OCI-LY3 (cell line): ENCODE results near the gene SMPX.

Experiments used
- H2AFZ ChIP-seq: fragments of 200-600, 300-600 bp; shearing (Covaris generic); 2 replicates; pipeline ENCODE4 v1.6.0; 2014; ENCODE audit warnings: antibody characterized with exemption, low read depth, low read length
- H3K27ac ChIP-seq: fragments of 200-600, 300-600 bp; sonication (generic); 2 replicates; pipeline ENCODE4 v1.5.1; 2014; ENCODE audit warnings: mild to moderate bottlenecking, low read length, moderate library complexity, mixed read lengths
- H3K27me3 ChIP-seq: fragments of 200-600, 300-600 bp; sonication (generic); 2 replicates; pipeline ENCODE4 v1.6.1; 2014; ENCODE audit warnings: low read depth, low read length, mixed read lengths
- H3K36me3 ChIP-seq: fragments of 200-600, 300-600 bp; sonication (generic); replicated peaks from 2 replicates; pipeline ENCODE3; 2014; ENCODE audit warnings: low read depth, low read length, mixed read lengths
- H3K4me1 ChIP-seq: fragments of 300-600, 200-600 bp; sonication (generic); 2 replicates; pipeline ENCODE4 v1.6.1; 2014; ENCODE audit warnings: low read length, mixed read lengths
- H3K4me2 ChIP-seq: fragments of 200-600, 300-600 bp; sonication (generic); 2 replicates; pipeline ENCODE4 v1.6.1; 2014; ENCODE audit warnings: low read length, mixed read lengths
- H3K4me3 ChIP-seq: fragments of 300-600, 200-600 bp; sonication (generic); 2 replicates; pipeline ENCODE4 v1.5.1; 2014; ENCODE audit warnings: antibody characterized with exemption, mild to moderate bottlenecking, low read length, moderate library complexity
- H3K79me2 ChIP-seq: fragments of 300-600, 200-600 bp; shearing (Covaris generic); 2 replicates; pipeline ENCODE4 v1.6.1; 2014; ENCODE audit warnings: mild to moderate bottlenecking, low read length, mixed read lengths
- H3K9ac ChIP-seq: fragments of 300-600, 200-600 bp; shearing (Covaris generic); 2 replicates; pipeline ENCODE4 v1.6.0; 2014; ENCODE audit warnings: mild to moderate bottlenecking, low read length, moderate library complexity
- H3K9me3 ChIP-seq: fragments of 200-600, 300-600 bp; shearing (Covaris generic); 2 replicates; pipeline ENCODE4 v1.6.1; 2014; ENCODE audit warnings: low read length, mixed read lengths; ENCODE audit not compliant: insufficient read depth
- H4K20me1 ChIP-seq: fragments of 200-600, 300-600 bp; sonication (generic); 2 replicates; pipeline ENCODE4 v1.6.1; 2016; ENCODE audit warnings: low read length, mixed read lengths; ENCODE audit not compliant: insufficient read depth
- EZH2phosphoT487 ChIP-seq: fragments of 200-600 bp; shearing (Covaris generic); IDR thresholded peaks from 2 replicates; pipeline ENCODE4 v1.6.1; 2018; ENCODE audit warnings: antibody characterized with exemption, mixed run types, low read depth
- TF ChIP-seq, protein P1 (sequence below): fragments of 200-600, 300-600 bp; sonication (generic); IDR thresholded peaks from 2 replicates; pipeline ENCODE4 v1.5.1; 2014; ENCODE audit warnings: antibody characterized with exemption, low read length, low read depth

SMPX gene

DNA sequence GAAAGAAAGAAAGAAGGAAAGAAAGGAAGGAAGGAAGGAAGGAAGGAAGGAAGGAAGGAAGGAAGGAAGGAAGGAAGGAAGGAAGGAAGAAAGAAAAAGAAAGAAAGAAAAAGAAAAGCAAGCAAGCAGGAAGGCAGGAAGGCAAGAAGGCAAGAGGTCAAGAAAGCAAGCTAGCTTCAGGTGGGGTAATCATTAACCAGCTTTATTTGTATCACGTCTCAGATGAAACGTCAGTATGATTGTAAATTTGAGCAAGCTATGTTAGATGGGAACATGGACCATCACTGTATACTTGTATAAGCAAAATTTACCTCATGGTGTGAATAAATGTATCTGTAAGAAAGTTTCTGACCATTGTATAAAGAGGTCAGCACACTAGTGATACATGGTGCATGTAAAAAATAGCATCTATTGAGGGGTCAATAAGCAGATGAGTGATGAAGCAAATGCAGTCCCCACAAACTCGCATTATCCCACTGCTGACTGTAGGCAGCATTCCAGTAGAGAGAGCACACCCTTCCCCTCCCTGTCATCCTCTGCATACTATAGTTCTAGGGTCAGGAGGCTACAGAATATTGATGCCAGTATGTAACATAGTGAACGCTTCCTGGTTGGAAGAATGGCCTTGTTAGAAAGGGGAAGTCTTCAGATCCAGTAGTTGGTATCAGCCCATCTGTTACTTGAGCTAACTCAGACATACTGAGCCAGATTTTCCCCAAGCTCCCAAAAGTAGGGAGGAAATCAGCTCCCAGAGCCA, 83.3 kb downstream of the SMPX start:
- Histone ChIP-seq H2AFZ (no peak overlapping the region), H3K27ac (no peak overlapping the region), H3K9ac (no peak overlapping the region), H3K9me3 (no peaks in the 10 kb centered on the region), H4K20me1 (no peaks in the 10 kb centered on the region), H3K4me3 (no peak overlapping the region), H3K36me3 (no peaks in the 10 kb centered on the region), H3K79me2 (no peaks in the 10 kb centered on the region), H3K4me2 (no peak overlapping the region), H3K4me1 (no peaks in the 10 kb centered on the region), H3K27me3 (no peaks in the 10 kb centered on the region)
- TF ChIP-seq, protein P1, sequence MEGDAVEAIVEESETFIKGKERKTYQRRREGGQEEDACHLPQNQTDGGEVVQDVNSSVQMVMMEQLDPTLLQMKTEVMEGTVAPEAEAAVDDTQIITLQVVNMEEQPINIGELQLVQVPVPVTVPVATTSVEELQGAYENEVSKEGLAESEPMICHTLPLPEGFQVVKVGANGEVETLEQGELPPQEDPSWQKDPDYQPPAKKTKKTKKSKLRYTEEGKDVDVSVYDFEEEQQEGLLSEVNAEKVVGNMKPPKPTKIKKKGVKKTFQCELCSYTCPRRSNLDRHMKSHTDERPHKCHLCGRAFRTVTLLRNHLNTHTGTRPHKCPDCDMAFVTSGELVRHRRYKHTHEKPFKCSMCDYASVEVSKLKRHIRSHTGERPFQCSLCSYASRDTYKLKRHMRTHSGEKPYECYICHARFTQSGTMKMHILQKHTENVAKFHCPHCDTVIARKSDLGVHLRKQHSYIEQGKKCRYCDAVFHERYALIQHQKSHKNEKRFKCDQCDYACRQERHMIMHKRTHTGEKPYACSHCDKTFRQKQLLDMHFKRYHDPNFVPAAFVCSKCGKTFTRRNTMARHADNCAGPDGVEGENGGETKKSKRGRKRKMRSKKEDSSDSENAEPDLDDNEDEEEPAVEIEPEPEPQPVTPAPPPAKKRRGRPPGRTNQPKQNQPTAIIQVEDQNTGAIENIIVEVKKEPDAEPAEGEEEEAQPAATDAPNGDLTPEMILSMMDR, result no peak
- TF ChIP-seq EZH2phosphoT487, result no peak

DNA sequence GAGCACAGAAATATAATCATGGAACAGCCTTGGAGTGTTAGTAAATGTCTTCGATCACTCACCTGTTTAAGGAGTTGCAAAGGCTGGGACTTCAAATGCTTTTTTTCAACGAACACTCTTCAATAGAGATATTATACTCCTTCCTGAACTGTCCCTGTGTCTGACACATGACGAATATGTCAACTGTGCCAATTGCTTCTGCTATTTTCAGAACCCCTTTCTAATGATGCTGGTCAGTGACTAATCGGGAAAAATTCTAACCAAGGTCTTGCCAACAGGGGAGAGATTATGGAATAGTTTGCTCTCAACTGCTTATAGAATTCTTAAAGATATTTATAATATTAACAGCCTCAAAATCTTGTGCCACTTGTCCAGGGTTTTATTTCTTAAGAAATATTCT, 91.2 kb downstream of the SMPX start:
- H3K27me3 ChIP-seq, result no peaks in the 10 kb centered on the region
- H3K9me3 ChIP-seq, result no peaks in the 10 kb centered on the region
- no peak overlapping the region for H2AFZ ChIP-seq
- no peaks in the 10 kb centered on the region for H4K20me1 ChIP-seq
- TF ChIP-seq EZH2phosphoT487, result no peak
- TF ChIP-seq, protein P1, result no peak
- no peak overlapping the region for H3K4me3 ChIP-seq
- H3K79me2 ChIP-seq, result no peaks in the 10 kb centered on the region
- H3K27ac ChIP-seq, result no peak overlapping the region
- no peak overlapping the region for H3K4me2 ChIP-seq
- no peaks in the 10 kb centered on the region for H3K4me1 ChIP-seq
- H3K36me3 ChIP-seq, result no peaks in the 10 kb centered on the region
- H3K9ac ChIP-seq, result no peak overlapping the region

DNA sequence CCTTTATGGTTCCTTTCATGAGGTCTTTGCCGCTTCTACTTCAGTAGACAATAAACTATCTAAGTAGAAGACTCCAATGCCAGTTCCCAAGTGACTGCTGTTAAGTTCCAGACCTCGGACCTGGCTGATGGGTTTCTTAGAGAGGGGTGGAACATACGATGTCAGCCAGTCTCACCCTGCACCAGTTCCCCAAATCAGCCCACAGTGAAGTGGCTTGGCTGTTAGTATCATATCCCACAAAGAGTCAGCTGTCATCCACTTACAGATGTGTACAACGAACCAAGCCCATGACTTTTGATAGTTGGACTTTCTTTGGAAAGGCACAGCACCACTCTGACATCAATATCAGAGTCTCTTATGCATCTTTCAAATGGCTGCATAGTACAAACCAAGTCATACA, 91.7 kb downstream of the SMPX start:
- Histone ChIP-seq H3K9ac (no peak overlapping the region), H3K4me2 (no peak overlapping the region), H3K27me3 (no peaks in the 10 kb centered on the region), H3K36me3 (no peaks in the 10 kb centered on the region), H2AFZ (no peak overlapping the region), H3K4me1 (no peaks in the 10 kb centered on the region), H4K20me1 (no peaks in the 10 kb centered on the region), H3K4me3 (no peak overlapping the region), H3K9me3 (no peaks in the 10 kb centered on the region), H3K27ac (no peak overlapping the region), H3K79me2 (no peaks in the 10 kb centered on the region)
- TF ChIP-seq, protein P1, result no peak
- no peak for TF ChIP-seq EZH2phosphoT487

DNA sequence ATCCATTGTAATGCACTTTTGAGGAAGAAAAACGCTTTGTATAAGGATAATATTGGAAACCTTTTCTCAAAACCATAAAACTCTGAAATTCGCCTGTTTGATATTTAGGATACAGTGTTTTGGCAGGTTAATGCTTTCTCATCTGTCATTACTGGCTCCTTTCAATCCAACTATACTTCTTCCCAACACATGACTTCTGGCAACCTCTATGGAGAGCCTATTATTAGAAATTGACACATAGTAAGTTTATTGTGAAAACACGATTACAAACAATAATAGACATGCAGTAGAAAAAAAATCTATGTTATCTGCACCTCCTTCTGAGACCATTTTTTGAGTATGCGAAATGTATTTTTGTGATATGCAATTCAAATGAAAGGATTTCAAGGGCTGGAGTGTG, 95.2 kb downstream of the SMPX start:
- Histone ChIP-seq H4K20me1 (no peaks in the 10 kb centered on the region), H3K36me3 (no peaks in the 10 kb centered on the region), H3K79me2 (no peaks in the 10 kb centered on the region), H3K4me1 (no peaks in the 10 kb centered on the region), H3K4me3 (no peak overlapping the region), H3K9me3 (no peaks in the 10 kb centered on the region), H3K9ac (no peak overlapping the region), H3K27me3 (no peaks in the 10 kb centered on the region), H3K27ac (no peak overlapping the region), H3K4me2 (no peak overlapping the region), H2AFZ (no peak overlapping the region)
- TF ChIP-seq EZH2phosphoT487, result no peak
- TF ChIP-seq, protein P1, result no peak
